GM12891 (cell line): ENCODE results near the gene LHX6.

Experiments
- POLR2A ChIP-seq: IDR thresholded peaks from 2 replicates; pipeline ENCODE4 v1.6.1; 2011; ENCODE audit warnings: low read depth, low read length, control low read depth
- POLR2AphosphoS5 ChIP-seq: IDR thresholded peaks from 2 replicates; pipeline ENCODE4 v1.6.1; 2011; ENCODE audit warnings: low read depth, low read length, control low read depth
- TAF1 ChIP-seq: IDR thresholded peaks from 2 replicates; pipeline ENCODE4 v1.6.1; 2011; ENCODE audit warnings: low read depth, low read length, control low read depth

DNA sequence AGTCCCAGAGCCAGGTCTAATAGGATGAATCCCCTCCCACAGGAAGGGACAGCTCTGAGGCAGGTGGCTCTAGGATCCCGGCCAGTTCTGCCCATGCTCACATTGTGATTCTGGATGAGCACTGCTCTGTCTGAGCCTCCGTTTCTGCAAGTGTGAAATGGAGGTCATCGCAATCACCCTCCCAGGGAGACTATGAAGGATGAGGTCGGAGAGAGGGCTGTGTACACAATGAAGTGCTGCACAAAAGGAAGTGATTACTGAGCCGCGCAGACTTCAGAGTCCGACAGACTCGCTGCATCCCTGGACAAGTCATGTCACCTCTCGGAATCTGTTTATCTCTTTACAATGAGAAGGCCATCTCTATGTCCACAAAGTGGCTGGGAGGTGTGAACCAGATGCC lies 21.7 kb downstream of the LHX6 start:
- no peak for TF ChIP-seq POLR2A
- TF ChIP-seq TAF1: no peak
- TF ChIP-seq POLR2AphosphoS5: no peak
